ENCODE measurements around the gene FAM83F. TPM values are rescaled to one million over a fixed set of nuclear protein-coding genes. Genes with fewer than 3 reads are reported as not detected.

Gene FAM83F
- total and polyA plus RNA-seq, 8 donors = 0.15 to 0.73 (median 0.26) TPM

DNA sequence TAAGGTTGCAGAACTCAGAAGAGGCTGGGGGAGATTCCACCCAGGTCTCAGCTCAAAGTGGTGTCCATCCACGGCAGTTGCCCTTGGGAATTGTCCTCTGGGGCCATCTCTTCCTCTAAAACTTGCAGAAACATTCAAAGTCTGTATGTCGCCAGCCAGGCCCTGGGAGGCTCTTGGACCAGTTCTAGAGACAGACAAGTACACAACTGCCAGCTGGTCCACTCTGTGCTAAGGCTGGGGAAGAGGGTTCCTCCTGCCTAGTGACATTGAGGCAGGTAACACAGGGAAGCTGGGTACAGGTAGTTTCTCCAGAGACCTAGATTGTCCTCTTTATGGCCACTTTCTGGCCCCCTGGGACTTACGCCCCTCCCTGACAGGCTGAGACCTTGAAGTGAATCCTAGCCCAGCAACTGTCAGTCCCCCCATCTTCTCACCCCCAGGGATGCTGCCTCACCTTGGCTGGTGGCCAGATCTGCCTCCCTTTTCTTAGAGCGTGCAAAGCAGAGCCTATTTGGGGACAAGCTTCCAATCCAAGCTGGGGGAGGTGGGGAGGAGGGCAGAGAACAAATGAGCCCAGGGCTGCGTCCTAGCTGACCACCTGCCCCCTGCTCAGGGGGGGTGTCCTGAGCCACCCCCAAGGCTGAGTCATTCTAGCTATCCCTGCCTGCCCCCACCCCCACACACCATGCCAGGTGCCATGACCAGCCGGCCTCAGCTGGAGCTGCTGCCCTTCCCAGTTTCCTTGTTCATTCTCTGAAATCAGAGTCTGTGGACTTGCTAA, 8.4 kb downstream of the FAM83F start:
- H3K27ac ChIP-seq = no peak overlapping the region
- peaks cover 0 to 6% of the 10 kb centered on the region in 2 donors for H3K27me3 ChIP-seq
- H3K9me3 ChIP-seq = no peaks in the 10 kb centered on the region
- H3K36me3 ChIP-seq = no peaks in the 10 kb centered on the region
- ATAC-seq = no peak
- intact Hi-C loops (cut with DNase I) = no loop called here
- TF ChIP-seq CTCF (IDR thresholded peaks at IDR 0.05) = no peak
- DNase-seq = no peak
- H3K4me3 ChIP-seq = no peak overlapping the region
- peaks cover 0 to 6% of the 10 kb centered on the region in 2 donors for H3K4me1 ChIP-seq

GRCh38 chr22:40004836-40005235, 10.1 kb downstream of the FAM83F start:
- no peaks in the 10 kb centered on the region for H3K9me3 ChIP-seq
- no peaks in the 10 kb centered on the region for H3K36me3 ChIP-seq
- H3K27ac ChIP-seq = no peak overlapping the region
- TF ChIP-seq CTCF (IDR thresholded peaks at IDR 0.05) = no peak
- ATAC-seq = no peak
- peaks cover 0 to 22% of the 10 kb centered on the region in 2 donors for H3K4me1 ChIP-seq
- H3K4me3 ChIP-seq = no peak overlapping the region
- DNase-seq = no peak
- peaks cover 10 to 23% of the 10 kb centered on the region in 2 donors for H3K27me3 ChIP-seq
- intact Hi-C loops (cut with DNase I) = no loop called here

DNA sequence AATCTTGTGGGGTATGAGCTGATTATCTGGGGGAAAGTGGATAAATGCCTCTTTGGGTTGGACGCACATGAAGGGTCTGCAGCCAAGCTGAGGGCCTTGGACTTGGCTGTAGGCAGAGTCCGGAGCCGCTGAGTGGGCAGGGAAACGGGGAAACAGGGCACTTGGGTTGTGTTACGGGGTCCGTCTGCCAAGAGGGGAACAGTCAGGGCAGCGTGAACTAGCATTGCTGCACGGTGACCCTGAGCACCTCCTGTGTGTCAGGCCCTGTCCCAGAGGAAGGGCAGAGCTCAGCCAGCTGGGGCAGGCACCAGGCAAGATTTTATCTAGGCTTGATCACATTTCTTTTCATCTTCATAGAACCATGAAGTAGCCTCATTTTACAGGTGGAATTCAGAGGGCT, 11.9 kb downstream of the FAM83F start:
- Histone ChIP-seq H3K4me3 (no peak overlapping the region), H3K9me3 (no peaks in the 10 kb centered on the region), H3K27me3 (peaks cover 11 to 39% of the 10 kb centered on the region in 2 donors), H3K27ac (no peak overlapping the region), H3K4me1 (peaks cover 0 to 27% of the 10 kb centered on the region in 2 donors), H3K36me3 (no peaks in the 10 kb centered on the region)
- ATAC-seq (no peak), DNase-seq (no peak)
- TF ChIP-seq CTCF (IDR thresholded peaks at IDR 0.05) = no peak
- intact Hi-C loops (cut with DNase I) = no loop called here

DNA sequence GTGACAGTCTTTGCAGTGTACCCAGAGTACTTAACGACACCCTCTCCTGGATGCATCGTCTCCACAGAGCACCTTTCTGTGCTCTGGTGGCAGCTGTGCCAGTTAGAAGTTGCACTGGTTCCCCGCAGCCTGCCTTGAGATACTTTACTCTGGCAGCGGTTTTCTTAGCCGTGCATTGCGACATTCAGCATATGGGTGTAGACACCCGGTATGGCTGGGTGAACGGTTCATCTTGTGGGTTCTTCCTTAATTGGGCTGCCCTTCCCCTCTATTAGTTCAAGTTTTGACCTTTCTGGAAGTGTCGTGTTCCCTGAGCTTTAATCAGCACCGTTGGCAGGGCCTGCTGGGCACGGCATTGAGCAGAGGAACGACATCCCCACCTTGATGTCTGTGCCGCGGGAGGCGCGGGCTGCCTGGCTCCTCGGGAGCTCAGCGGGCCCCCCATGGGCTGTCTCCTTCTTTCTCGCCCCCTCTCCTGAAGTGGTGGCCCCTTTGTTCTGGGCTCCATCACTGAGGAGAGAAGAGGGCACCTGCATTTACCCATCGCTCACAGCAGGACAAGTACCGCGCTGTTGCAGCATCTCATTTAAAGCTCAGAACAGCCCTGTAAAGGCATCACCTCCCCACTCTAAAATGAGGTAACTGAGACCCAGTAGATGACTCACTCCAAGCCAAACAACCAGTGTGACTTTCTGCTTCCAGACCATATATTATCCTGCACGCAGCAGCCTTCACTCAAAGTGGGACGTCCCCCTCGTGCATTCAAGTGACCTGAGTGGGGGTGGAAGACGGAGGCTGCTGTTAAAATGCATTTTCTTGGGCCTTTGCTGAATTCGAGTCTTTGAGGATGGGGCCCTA, 13.3 kb downstream of the FAM83F start:
- ATAC-seq = peak; percentile 30
- Histone ChIP-seq H3K27me3 (peaks cover 11 to 52% of the 10 kb centered on the region in 2 donors), H3K27ac (peak overlapping the region in 1 of 2 donors; percentile 65), H3K36me3 (no peaks in the 10 kb centered on the region), H3K9me3 (no peaks in the 10 kb centered on the region), H3K4me1 (peaks cover 0 to 27% of the 10 kb centered on the region in 2 donors), H3K4me3 (no peak overlapping the region)
- intact Hi-C loops (cut with DNase I) = no loop called here
- no peak for TF ChIP-seq CTCF (IDR thresholded peaks at IDR 0.05)
- DNase-seq = no peak

DNA sequence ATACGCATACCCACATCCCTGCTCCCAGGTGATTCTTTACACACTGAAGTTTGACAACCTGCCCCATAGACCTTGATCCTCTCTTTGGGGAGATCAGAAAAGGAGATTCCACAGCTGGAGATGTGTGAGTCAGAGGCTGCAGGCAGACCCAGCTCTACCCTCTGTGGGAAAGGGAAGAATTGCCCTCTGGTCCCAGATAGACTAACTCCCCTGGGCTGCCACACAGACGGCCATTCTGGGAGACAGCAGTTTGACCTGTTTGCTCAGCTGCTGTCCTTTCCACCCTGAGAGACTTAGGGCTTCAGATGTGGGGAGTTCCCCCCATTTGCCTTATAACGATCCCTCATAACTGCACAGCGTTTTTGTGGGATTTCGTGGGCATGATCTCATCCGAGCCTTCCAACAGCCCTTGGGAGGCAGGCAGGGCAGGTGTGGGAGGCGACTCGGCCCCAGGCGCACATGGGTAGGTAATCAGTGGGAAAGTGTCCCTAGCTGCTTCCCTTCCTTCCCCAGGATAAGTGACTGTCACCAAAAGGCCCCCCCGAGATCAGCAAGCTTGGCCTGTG, 14.1 kb downstream of the FAM83F start:
- no peak for ATAC-seq

More for the DNA sequence above, 14.1 kb downstream of the FAM83F start:
- H3K27me3 ChIP-seq = peaks cover 11 to 52% of the 10 kb centered on the region in 2 donors
- no peak overlapping the region for H3K27ac ChIP-seq
- no peak overlapping the region for H3K4me3 ChIP-seq
- no peak for TF ChIP-seq CTCF (IDR thresholded peaks at IDR 0.05)
- no peaks in the 10 kb centered on the region for H3K36me3 ChIP-seq
- no peaks in the 10 kb centered on the region for H3K9me3 ChIP-seq
- intact Hi-C loops (cut with DNase I) = no loop called here
- DNase-seq = no peak
- peaks cover 0 to 27% of the 10 kb centered on the region in 2 donors for H3K4me1 ChIP-seq
